ENCODE results near the gene BTBD1.
A peak's percentile ranks its signal among the peaks of the same experiment; 100 is the strongest.

The BTBD1 gene

GRCh38 chr15:83066734-83067637 lies at the start of gene BTBD1:
BTBD1 (minus strand) TSS chr15:83067252; CDS start chr15:83067151, 101 bp downstream.
- DNase-seq (ENCODE audit: low spot score), result peak; percentile 92

GRCh38 chr15:83115831-83116565 lies 48.9 kb upstream of the BTBD1 start:
- peak; percentile 46 for DNase-seq (ENCODE audit: low spot score)

- no peak for DNase-seq (ENCODE audit: low spot score)
Measured at GRCh38 chr15:83115410-83115809, 48.4 kb upstream of the BTBD1 start.

GRCh38 chr15:83114856-83115255 lies 47.8 kb upstream of the BTBD1 start:
- DNase-seq (ENCODE audit: low spot score), result no peak

DNA sequence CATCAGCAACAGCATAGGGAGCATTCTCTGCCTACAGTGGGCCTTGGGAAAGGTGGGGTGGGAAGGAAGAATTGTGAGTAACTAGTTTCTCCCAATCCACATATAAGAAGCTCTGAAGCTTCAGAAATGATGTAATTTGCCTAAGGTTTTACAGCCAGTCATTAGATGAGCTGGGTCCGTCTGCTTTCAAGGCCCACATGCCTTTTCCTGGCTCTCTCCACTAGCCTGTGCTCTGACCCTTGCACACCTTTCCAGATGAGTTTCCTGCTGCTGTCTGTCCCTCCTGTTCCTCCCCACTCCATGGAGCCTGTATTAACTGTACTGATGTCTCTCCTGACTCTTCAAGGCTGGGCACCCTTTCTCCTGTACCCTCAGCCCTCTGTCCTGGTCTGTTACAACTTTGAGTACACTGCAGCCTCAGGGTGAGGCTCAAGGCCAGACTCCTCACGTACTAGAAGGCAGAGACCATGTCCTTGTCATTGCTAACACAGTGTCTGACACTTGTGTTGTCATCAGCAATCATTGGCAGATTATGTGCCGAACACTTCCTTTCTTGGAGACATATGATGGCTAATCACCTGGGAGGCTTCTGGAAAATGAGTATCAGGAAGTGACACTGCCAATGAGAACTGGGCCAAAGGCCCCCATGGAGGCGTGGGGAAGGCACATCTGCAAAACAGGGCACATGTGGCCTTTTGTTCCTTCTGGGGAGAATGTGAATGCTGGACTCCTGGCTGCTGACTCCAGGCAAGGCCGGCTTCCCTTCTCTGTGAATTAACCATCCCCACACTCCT lies 47.0 kb upstream of the BTBD1 start:
- no peak for DNase-seq (ENCODE audit: low spot score)

DNA sequence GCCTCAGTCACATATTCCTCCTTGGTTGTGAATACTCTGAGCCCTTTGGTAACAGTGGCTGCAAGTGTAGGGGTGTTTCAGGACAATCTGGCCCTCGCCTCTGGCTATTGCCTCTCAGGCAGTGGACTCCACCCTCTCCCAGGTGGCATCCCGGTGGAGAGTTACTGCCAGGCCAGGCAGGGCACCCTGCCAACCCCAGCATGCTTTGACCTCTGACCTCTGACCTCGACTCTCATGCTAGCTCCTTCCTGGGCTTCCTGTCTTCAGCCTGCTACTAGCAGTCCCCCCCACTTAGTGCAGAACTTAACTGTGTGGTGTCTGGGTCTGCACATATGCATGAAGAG lies 45.9 kb upstream of the BTBD1 start:
- DNase-seq (ENCODE audit: low spot score), result no peak

- DNase-seq (ENCODE audit: low spot score), result no peak
Measured at GRCh38 chr15:83112233-83112955, 45.3 kb upstream of the BTBD1 start.

GRCh38 chr15:83111149-83111548 lies 44.1 kb upstream of the BTBD1 start:
- DNase-seq (ENCODE audit: low spot score), result no peak

- no peak for DNase-seq (ENCODE audit: low spot score)
Measured at GRCh38 chr15:83110381-83110780, 43.3 kb upstream of the BTBD1 start.

- DNase-seq (ENCODE audit: low spot score), result no peak
Measured at GRCh38 chr15:83109532-83109931, 42.5 kb upstream of the BTBD1 start.

- peak; percentile 38 for DNase-seq (ENCODE audit: low spot score)
Measured at GRCh38 chr15:83108266-83109219, 41.5 kb upstream of the BTBD1 start.

GRCh38 chr15:83107841-83108181 lies 40.8 kb upstream of the BTBD1 start:
- DNase-seq (ENCODE audit: low spot score), result no peak

DNA sequence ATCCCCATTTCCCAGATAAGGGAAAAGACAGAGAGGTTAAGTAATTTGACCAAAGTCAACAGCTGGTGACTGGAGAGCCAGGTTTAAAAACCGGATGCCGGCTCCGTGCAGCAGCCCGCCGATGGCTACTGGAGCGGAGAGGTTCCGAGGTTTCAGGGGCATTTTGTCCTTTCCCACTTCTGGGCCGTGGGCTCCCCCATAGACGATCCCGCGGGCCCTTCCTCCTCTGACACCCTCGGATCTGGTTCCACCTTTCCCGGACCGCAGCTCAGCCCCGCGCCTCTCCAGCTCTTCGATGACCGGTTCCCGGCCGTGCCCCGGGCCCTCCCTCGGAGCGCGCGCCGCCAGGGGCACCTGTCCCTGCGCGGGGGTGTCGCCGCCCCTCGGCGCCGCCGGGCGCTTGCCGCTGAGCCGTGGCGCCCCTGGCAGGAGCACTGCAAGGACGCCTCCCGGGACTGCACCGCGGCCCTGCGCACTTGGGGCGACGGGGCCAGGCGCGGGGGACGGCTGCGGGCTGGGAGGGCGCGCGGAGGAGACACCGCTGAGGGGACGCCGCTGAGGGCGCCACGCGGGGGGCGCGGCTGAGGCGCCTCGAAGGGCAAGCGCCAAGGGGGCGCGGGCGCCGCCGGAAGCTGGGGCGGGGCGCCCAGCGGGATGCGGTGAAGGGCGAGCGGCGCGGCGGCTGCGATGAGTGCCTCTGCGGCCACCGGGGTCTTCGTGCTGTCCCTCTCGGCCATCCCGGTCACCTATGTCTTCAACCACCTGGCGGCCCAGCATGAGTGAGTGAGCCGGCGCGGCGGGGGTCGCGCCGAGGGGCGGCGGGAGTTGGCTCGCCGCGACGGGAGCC lies 40.2 kb upstream of the BTBD1 start, which contains the start of gene TM6SF1:
TSS of gene TM6SF1 (plus strand) at position 652 of the 847 bp plus-strand sequence. CDS start at position 688, 36 bp downstream.
- no peak for DNase-seq (ENCODE audit: low spot score)

- no peak for DNase-seq (ENCODE audit: low spot score)
Measured at GRCh38 chr15:83105440-83105839, 38.4 kb upstream of the BTBD1 start.

DNA sequence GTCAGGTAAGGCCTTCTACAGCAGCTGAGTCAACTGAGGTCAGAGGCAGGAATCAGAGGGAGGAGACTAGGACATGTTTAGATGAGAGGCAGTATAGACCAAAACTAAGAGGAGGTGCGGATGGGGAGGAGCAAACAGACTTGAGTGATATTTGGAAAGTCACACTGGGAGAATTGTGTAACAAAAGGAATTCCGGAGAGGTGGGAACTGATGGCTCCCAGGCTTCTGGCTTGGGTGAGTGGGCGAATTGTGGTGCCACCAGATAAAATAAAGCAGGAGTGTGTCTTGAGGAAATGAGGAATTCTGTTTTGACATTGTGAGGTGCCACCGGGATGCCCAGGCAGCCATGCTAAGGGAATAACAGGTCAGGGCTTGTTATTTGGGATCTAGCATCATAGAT lies 37.1 kb upstream of the BTBD1 start:
- DNase-seq (ENCODE audit: low spot score), result no peak

DNA sequence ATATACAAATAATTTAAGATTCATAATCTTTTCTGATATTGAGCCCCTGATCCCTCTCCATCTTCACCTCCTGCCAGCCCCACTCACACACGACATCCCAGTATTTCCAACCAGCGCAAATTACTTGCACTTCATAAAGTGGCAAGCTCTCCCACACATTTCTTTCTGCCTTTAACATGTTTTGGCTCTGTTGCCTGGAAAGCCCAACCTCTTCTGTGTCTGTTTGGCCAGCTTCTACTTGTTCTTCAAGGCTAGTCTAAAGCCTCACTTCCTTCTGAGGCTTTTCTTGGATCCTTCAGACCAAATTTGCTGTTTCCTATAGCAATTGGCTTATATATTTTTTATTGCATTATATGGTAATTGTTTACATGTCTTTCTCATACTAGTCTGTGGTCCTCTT lies 35.3 kb upstream of the BTBD1 start:
- no peak for DNase-seq (ENCODE audit: low spot score)

DNA sequence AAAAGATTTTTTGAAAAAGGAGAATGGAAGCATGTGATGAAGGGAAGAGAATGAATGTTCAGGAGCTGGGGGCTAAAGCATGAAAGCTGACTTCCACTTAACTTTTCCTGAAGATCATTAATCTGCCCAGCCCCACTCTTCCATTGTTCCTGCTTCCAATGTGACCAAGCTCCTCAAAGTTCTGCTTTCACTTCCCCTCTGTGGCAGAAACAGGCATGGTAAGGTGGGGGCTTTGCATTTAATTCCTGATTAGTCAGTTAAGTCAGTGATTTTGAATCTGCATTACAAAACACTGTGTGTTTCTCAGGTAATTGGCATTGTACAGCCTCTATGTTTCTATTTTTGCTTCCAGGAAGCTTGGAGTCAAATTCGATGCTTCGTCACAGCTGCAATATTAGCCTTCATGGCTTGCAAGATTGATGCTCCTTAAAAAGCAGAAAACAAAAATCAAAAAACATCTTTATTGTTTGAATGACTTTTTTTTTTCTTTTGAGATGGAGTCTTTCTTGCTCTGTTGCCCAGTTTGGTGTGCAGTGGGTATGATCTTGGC lies 33.1 kb upstream of the BTBD1 start:
- DNase-seq (ENCODE audit: low spot score), result no peak

DNA sequence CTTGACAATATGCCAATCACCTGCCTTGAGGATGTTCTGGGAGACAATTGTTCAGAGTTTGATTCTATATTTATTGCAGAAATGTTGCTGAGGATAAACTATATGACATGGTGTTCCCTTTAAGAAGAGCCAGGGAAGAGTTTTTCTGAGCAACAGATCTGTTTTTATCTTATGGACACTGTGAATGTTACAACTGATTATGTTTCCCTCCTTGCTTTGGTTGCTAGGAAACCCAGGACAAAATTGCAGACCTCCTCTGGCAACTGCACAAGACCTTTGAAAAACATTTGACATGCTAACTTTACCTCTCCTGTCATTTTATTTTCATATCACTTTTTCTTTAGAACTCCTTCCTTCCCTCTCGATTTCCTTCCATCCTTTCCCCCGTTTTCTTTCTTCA lies 32.2 kb upstream of the BTBD1 start:
- DNase-seq (ENCODE audit: low spot score), result no peak

GRCh38 chr15:83098079-83098478 lies 31.0 kb upstream of the BTBD1 start:
- DNase-seq (ENCODE audit: low spot score), result no peak
